ENCODE measurements around the gene TPCN2.

DNA sequence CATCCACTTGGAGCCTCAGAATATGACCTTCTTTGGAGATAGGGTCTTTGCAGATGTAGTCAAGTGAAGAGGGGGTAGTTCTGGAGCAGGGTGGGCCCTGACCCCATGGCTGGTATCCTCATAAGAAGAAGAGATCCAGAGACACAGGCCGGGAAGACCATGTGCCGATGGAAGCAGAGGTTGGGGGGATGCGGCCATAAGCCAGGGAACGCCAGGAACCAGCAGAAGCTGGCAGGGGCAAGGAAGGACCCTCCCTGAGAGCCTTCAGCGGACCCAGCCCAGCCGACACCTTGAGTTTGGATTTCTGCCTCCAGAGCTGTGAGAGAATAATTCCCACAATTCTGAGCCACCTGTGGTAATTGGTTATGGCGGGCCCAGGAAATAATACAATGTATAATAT lies 80.9 kb downstream of the TPCN2 start:
- TF ChIP-seq ESRRG (CRISPR knock-in tag; IDR thresholded peaks at IDR 0.05) (no peak), CREB5 (CRISPR knock-in tag; IDR thresholded peaks at IDR 0.05; ENCODE audit: low read depth) (no peak), ZFP3 (CRISPR knock-in tag; IDR thresholded peaks at IDR 0.05) (no peak), CSDC2 (CRISPR knock-in tag; IDR thresholded peaks at IDR 0.05) (no peak), PPARA (CRISPR knock-in tag; IDR thresholded peaks at IDR 0.05; ENCODE audit: borderline replicate concordance) (no peak), RARB (CRISPR knock-in tag; IDR thresholded peaks at IDR 0.05) (no peak), SNAI2 (CRISPR knock-in tag; IDR thresholded peaks at IDR 0.05) (no peak)
- TF ChIP-seq, protein P1, sequence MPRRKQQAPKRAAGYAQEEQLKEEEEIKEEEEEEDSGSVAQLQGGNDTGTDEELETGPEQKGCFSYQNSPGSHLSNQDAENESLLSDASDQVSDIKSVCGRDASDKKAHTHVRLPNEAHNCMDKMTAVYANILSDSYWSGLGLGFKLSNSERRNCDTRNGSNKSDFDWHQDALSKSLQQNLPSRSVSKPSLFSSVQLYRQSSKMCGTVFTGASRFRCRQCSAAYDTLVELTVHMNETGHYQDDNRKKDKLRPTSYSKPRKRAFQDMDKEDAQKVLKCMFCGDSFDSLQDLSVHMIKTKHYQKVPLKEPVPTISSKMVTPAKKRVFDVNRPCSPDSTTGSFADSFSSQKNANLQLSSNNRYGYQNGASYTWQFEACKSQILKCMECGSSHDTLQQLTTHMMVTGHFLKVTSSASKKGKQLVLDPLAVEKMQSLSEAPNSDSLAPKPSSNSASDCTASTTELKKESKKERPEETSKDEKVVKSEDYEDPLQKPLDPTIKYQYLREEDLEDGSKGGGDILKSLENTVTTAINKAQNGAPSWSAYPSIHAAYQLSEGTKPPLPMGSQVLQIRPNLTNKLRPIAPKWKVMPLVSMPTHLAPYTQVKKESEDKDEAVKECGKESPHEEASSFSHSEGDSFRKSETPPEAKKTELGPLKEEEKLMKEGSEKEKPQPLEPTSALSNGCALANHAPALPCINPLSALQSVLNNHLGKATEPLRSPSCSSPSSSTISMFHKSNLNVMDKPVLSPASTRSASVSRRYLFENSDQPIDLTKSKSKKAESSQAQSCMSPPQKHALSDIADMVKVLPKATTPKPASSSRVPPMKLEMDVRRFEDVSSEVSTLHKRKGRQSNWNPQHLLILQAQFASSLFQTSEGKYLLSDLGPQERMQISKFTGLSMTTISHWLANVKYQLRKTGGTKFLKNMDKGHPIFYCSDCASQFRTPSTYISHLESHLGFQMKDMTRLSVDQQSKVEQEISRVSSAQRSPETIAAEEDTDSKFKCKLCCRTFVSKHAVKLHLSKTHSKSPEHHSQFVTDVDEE (CRISPR knock-in tag; IDR thresholded peaks at IDR 0.05), result no peak
- TF ChIP-seq, protein P2, sequence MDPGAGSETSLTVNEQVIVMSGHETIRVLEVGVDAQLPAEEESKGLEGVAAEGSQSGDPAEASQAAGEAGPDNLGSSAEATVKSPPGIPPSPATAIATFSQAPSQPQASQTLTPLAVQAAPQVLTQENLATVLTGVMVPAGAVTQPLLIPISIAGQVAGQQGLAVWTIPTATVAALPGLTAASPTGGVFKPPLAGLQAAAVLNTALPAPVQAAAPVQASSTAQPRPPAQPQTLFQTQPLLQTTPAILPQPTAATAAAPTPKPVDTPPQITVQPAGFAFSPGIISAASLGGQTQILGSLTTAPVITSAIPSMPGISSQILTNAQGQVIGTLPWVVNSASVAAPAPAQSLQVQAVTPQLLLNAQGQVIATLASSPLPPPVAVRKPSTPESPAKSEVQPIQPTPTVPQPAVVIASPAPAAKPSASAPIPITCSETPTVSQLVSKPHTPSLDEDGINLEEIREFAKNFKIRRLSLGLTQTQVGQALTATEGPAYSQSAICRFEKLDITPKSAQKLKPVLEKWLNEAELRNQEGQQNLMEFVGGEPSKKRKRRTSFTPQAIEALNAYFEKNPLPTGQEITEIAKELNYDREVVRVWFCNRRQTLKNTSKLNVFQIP (CRISPR knock-in tag; IDR thresholded peaks at IDR 0.05; ENCODE audit: borderline replicate concordance, low read depth), result no peak
